ENCODE measurements around the gene DLD.

DLD gene

DNA sequence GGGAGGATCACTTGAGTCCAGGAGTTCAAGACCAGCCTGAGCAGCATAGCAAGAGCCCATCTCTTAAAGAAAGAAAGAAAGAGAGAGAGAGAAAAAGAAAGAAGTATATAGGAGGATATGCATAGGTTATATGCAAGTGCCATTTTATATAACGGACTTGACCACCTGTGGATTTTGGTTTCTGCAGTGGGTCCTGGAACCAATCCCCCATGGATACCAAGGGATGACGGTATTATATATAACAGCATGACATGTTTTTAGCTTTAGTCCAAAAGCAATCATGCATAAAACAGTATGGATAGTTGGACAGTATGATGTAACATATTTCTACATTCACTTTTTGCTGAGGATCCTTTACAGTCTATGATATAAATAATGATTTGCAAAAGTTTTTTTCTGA, 45.3 kb downstream of the DLD start:
- TF ChIP-seq, protein P1, sequence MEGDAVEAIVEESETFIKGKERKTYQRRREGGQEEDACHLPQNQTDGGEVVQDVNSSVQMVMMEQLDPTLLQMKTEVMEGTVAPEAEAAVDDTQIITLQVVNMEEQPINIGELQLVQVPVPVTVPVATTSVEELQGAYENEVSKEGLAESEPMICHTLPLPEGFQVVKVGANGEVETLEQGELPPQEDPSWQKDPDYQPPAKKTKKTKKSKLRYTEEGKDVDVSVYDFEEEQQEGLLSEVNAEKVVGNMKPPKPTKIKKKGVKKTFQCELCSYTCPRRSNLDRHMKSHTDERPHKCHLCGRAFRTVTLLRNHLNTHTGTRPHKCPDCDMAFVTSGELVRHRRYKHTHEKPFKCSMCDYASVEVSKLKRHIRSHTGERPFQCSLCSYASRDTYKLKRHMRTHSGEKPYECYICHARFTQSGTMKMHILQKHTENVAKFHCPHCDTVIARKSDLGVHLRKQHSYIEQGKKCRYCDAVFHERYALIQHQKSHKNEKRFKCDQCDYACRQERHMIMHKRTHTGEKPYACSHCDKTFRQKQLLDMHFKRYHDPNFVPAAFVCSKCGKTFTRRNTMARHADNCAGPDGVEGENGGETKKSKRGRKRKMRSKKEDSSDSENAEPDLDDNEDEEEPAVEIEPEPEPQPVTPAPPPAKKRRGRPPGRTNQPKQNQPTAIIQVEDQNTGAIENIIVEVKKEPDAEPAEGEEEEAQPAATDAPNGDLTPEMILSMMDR (IDR thresholded peaks at IDR 0.05; ENCODE audit: low read depth, low read length, missing control alignments) = no peak
- H3K36me3 ChIP-seq (replicated peaks) = peaks cover 83% of the 10 kb centered on the region
- no peak overlapping the region for H3K4me3 ChIP-seq (ENCODE audit: low read depth, low read length)
- H3K27ac ChIP-seq = no peak overlapping the region
- in situ Hi-C loops (cut with HindIII; ENCODE audit: low pct_ligation_motif_present, low sequenced_read_pairs) = no loop called here
- DNase-seq = no peak
- no peaks in the 10 kb centered on the region for H3K27me3 ChIP-seq (replicated peaks)

- in situ Hi-C loops (cut with HindIII; ENCODE audit: low pct_ligation_motif_present, low sequenced_read_pairs) = no loop called here
Measured at GRCh38 chr7:107937531-107937930, 46.5 kb downstream of the DLD start.

GRCh38 chr7:107938456-107939250, 47.7 kb downstream of the DLD start:
- TF ChIP-seq, protein P1 (IDR thresholded peaks at IDR 0.05; ENCODE audit: low read depth, low read length, missing control alignments) = no peak

More at GRCh38 chr7:107937531-107937930, 46.5 kb downstream of the DLD start:
- H3K4me3 ChIP-seq (ENCODE audit: low read depth, low read length) = no peak overlapping the region
- H3K27me3 ChIP-seq (replicated peaks) = no peaks in the 10 kb centered on the region
- no peak overlapping the region for H3K27ac ChIP-seq
- TF ChIP-seq, protein P1 (IDR thresholded peaks at IDR 0.05; ENCODE audit: low read depth, low read length, missing control alignments) = no peak
- H3K36me3 ChIP-seq (replicated peaks) = peaks cover 81% of the 10 kb centered on the region
- DNase-seq = no peak

GRCh38 chr7:107939573-107940489, 48.8 kb downstream of the DLD start:
- in situ Hi-C loops (cut with HindIII; ENCODE audit: low pct_ligation_motif_present, low sequenced_read_pairs) = no loop called here
- Histone ChIP-seq H3K27ac (peak overlapping the region; percentile 69), H3K36me3 (replicated peaks) (peaks cover 85% of the 10 kb centered on the region)

More at GRCh38 chr7:107938456-107939250, 47.7 kb downstream of the DLD start:
- DNase-seq = no peak
- peaks cover 83% of the 10 kb centered on the region for H3K36me3 ChIP-seq (replicated peaks)
- in situ Hi-C loops (cut with HindIII; ENCODE audit: low pct_ligation_motif_present, low sequenced_read_pairs) = no loop called here
- peak overlapping the region; percentile 3 for H3K27ac ChIP-seq
- H3K4me3 ChIP-seq (ENCODE audit: low read depth, low read length) = no peak overlapping the region
- H3K27me3 ChIP-seq (replicated peaks) = no peaks in the 10 kb centered on the region

GRCh38 chr7:107940951-107941350, 50.0 kb downstream of the DLD start:
- TF ChIP-seq, protein P1 (IDR thresholded peaks at IDR 0.05; ENCODE audit: low read depth, low read length, missing control alignments) = no peak
- Histone ChIP-seq H3K27ac (no peak overlapping the region), H3K27me3 (replicated peaks) (no peaks in the 10 kb centered on the region), H3K36me3 (replicated peaks) (peaks cover 90% of the 10 kb centered on the region), H3K4me3 (ENCODE audit: low read depth, low read length) (no peak overlapping the region)
- no peak for DNase-seq
- in situ Hi-C loops (cut with HindIII; ENCODE audit: low pct_ligation_motif_present, low sequenced_read_pairs) = no loop called here

More at GRCh38 chr7:107939573-107940489, 48.8 kb downstream of the DLD start:
- peak; percentile 62 for DNase-seq
- Histone ChIP-seq H3K4me3 (ENCODE audit: low read depth, low read length) (no peak overlapping the region), H3K27me3 (replicated peaks) (no peaks in the 10 kb centered on the region)
- TF ChIP-seq, protein P1 (IDR thresholded peaks at IDR 0.05; ENCODE audit: low read depth, low read length, missing control alignments) = no peak

Measured in brain microvascular endothelial cell (primary cell).